EH (cell line): ENCODE data around the gene ZNF568.

Experiments used
- DNase-seq: peaks from one replicate; pipeline ENCODE4 v3.0.0-alpha.2; 2015; ENCODE audit warnings: low read depth

The ZNF568 gene

GRCh38 chr19:36915992-36916830, at the start of gene ZNF568, which contains the start of gene ZNF829:
TSS of gene ZNF568 (plus strand) at chr19:36916332. CDS start at chr19:36922771, 6,439 bp downstream.
TSS of gene ZNF829 (minus strand) at chr19:36916291. CDS start at chr19:36915167, 1,124 bp downstream.
- peak; percentile 92 for DNase-seq

- no peak for DNase-seq
Observed at GRCh38 chr19:36876993-36877938, 38.9 kb upstream of the ZNF568 start.

- no peak for DNase-seq
Observed at GRCh38 chr19:36891768-36892357, 24.3 kb upstream of the ZNF568 start.

GRCh38 chr19:36894849-36895383, 21.2 kb upstream of the ZNF568 start:
- DNase-seq = no peak

- no peak for DNase-seq
Observed at GRCh38 chr19:36898422-36898821, 17.7 kb upstream of the ZNF568 start.

DNA sequence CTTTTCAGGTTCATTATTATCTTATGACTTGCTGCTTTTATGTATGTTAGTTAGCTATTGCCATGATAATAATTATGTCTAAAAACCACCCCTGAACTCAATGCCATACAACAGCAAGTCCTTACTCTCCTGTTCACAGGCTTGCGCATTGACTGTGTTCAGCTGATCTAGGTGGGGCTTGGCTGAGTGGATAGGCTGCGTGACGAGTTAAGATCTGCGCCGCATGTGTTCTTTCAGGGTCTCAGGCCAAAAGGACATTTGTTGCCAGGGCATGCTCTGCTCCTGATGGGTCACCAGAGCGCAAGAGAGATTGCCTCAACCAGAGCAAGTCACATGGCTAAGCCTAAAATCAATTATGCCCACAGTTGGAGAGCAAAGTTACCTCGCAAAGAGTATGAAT, 859 bp downstream of the ZNF568 start:
- peak; percentile 28 for DNase-seq

- no peak for DNase-seq
Observed at GRCh38 chr19:36918090-36918489, 2.0 kb downstream of the ZNF568 start.

DNA sequence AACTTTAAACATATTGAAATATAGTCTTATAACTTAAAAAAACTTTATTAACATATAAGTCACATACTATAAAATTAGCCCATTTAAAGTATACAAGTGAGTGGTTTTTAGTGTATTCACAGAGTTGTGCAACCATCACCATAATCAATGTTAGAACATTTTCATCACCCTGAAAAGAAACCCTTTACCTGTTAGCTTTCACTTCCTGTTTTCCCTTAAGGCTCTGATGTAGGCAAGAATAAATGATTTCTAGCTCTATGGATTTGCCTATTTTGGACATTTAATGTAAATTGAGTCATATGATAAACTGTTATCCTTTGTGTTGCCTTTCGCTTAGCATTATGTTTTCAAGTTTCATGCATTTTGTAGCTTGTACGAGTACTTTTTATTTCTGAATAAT, 15.6 kb downstream of the ZNF568 start:
- no peak for DNase-seq

DNA sequence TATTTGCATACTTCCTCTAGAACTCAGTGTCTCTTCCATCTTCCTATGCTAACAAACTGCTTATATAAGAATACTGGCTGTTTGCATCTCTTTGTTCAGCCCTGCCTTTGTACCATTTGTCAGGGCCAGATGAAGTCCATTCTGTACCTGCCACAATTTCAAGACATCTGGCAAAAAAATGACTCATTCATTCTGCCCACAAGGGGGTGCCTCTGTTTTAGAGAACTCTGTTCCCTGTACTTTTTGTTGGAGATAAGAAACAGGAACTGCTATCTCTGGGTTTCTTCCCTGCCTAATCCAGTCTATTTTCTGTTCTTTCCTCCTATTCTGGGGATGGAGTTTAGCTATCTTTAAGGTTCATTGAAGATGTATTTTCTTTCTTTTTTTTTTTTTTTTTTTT, 23.0 kb downstream of the ZNF568 start:
- DNase-seq = peak; percentile 1

DNA sequence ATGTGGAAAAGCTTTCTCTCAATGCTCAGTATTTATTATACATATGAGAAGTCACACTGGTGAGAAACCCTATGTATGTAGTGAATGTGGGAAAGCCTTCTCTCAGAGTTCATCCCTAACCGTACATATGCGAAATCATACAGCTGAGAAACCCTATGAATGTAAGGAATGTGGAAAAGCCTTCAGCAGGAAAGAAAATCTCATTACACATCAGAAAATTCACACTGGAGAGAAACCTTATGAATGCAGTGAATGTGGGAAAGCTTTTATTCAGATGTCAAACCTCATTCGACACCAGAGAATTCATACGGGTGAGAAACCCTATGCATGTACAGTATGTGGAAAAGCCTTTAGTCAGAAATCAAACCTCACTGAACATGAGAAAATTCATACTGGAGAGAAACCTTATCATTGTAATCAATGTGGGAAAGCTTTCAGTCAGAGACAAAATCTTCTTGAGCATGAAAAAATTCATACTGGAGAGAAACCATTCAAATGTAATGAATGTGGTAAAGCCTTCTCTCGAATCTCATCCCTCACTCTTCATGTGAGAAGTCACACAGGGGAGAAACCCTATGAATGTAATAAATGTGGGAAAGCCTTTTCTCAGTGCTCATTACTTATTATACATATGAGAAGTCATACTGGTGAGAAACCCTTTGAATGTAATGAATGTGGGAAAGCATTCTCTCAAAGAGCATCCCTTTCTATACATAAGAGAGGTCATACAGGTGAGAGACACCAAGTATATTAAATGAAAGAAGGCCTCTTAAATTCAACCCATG, 34.4 kb downstream of the ZNF568 start:
- no peak for DNase-seq

- DNase-seq = no peak
Observed at GRCh38 chr19:36962346-36962745, 46.2 kb downstream of the ZNF568 start.

DNA sequence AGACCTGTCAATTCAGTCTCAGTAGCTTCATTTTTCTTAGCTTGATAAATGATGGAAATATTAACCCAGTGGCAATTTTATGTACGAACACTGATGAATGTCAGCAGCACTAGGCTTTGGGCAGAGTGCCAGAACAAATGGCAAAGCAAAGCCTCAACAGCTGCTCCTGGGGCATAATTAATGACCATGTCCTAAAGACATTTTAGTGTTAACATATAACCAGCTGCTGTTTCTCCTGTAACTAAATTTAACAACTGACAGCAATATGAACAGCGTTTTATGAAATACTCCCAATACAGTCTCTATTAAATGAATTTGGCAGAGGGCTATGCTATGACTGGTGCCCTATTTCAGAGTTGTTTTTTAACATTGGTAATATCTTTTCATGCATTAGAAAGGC, 47.1 kb downstream of the ZNF568 start:
- DNase-seq = no peak

DNA sequence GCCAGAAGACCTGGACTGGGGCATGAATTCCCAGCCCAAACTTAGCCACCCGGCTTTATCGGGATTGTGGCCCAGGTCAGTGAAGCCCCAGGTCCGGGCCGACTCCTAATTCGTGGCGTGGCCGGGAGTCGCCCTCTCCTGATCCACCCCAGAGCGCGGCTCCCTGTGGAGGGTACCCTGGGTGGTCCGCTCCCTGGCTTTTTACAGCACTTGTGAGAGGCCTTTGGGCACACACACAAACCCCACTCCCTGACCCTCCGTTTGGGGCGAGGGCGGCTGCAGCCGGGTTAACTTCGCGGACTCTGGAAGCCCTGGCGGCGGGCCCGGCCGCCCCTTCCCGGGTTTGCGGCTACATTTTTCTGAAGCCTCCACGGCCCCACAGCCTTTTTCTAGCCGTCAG, 56.4 kb downstream of the ZNF568 start:
- DNase-seq = no peak

GRCh38 chr19:36973021-36973843, 57.1 kb downstream of the ZNF568 start:
- DNase-seq = peak; percentile 59

DNA sequence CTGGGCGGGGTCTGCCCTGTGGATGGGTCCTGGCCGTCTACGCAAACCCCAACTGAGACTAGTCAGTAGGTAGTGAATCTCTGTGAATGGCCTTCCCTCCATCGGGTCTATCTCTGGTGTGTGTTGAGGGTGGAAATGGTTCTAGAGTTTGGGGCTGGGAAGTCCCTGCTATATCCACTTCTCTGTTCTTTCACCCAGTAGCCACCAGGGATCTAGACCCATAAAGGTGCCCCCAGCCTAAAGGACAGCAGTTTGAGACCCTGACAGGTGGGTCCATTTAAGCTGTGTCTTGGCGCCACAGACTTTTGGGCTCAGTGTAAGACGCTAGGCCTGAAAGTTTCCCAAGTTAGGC, 57.7 kb downstream of the ZNF568 start:
- DNase-seq = no peak

- DNase-seq = no peak
Observed at GRCh38 chr19:36986131-36986530, 70.0 kb downstream of the ZNF568 start.

DNA sequence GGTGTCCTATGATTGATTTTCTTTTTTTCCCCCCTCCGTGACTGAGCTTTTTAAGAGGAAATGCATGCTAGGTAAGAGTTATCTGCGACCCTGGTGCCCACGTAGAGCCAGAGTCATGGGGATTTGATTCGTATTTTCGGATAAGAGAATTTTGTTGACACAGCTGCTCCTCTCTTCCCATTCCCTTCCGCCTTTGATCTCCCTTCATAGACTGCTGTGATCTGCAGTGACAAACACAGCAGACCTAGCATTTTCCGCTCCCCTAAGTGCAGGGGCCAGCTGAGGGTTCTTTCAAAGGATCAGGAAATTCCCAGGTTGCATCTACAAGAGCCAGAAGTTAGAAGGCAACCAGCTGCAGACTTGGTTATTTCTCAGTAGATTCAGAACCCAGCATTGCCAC, 70.5 kb downstream of the ZNF568 start:
- no peak for DNase-seq

GRCh38 chr19:36987091-36987490, 71.0 kb downstream of the ZNF568 start:
- DNase-seq = no peak

DNA sequence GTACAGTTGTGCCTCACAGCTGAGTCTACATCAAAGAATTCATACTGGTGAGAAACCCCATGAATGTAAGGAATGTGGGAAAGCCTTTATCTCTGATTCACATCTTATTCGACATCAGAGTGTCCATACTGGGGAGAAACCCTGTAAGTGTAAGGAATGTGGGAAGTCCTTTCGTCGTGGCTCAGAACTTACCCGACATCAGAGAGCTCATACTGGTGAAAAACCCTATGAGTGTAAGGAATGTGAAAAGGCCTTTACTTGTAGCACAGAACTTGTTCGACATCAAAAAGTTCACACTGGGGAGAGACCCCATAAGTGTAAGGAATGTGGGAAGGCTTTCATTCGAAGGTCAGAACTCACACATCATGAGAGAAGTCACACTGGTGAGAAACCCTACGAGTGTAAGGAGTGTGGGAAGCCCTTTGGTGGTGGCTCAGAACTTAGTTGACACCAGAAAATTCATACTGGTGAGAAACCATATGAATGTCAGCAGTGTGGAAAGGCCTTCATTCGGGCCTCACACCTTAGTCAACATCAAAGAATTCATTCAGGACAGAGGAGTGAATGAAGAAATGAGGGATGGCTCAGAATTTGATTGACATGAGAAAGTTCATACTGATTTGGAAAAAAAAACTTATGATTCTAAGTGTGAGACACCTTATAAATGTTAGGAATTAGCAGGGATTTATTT, 81.2 kb downstream of the ZNF568 start:
- no peak for DNase-seq

GRCh38 chr19:36997843-36998235, 81.7 kb downstream of the ZNF568 start:
- no peak for DNase-seq
